ENCODE results near the gene TEAD3.
"Not testable (repeated sequence)": the region's sequence is repeated elsewhere in the genome, so short reads cannot be mapped to it uniquely, and the experiment has no call there.

- not testable (repeated sequence) for TF ChIP-seq CTCF, POLR2A (IDR thresholded peaks at IDR 0.05)
Measured at GRCh38 chr6:35517978-35518377, 21.1 kb upstream of the TEAD3 start.
